GM12872 (cell line): ENCODE results near the gene RPTN.

Source experiments
- TF ChIP-seq, protein P1 (sequence below): IDR thresholded peaks from 3 replicates; pipeline ENCODE4 v1.5.1; 2011; ENCODE audit warnings: low read depth, mild to moderate bottlenecking, low read length, moderate library complexity; ENCODE audit not compliant: insufficient read depth

RPTN gene

DNA sequence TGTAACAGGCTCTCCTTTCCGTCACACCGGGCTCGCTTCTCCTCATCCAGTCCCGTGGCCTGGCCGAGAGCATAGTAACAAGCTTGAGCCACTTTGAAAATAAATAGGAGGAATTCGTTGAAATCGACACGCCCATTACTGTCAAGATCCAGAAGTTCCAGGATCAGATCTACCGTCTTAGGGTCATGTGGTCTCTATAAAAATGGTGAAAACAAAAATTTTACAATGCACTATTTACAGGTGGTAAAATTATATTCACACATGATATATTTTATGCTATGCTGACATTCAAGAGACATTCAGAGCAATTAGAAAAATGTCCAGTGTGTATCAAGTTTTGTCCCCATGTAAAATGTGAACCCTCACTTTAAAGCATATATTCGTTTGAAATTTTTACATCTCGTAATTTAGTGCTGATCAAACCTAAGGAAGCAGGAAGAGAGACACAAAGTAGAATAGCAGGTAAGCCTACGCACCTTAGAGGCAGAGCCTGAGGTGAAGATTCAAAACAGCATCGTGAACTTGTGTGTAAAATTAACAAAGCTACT is 46.1 kb downstream of the RPTN start:
- TF ChIP-seq, protein P1, sequence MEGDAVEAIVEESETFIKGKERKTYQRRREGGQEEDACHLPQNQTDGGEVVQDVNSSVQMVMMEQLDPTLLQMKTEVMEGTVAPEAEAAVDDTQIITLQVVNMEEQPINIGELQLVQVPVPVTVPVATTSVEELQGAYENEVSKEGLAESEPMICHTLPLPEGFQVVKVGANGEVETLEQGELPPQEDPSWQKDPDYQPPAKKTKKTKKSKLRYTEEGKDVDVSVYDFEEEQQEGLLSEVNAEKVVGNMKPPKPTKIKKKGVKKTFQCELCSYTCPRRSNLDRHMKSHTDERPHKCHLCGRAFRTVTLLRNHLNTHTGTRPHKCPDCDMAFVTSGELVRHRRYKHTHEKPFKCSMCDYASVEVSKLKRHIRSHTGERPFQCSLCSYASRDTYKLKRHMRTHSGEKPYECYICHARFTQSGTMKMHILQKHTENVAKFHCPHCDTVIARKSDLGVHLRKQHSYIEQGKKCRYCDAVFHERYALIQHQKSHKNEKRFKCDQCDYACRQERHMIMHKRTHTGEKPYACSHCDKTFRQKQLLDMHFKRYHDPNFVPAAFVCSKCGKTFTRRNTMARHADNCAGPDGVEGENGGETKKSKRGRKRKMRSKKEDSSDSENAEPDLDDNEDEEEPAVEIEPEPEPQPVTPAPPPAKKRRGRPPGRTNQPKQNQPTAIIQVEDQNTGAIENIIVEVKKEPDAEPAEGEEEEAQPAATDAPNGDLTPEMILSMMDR: no peak

DNA sequence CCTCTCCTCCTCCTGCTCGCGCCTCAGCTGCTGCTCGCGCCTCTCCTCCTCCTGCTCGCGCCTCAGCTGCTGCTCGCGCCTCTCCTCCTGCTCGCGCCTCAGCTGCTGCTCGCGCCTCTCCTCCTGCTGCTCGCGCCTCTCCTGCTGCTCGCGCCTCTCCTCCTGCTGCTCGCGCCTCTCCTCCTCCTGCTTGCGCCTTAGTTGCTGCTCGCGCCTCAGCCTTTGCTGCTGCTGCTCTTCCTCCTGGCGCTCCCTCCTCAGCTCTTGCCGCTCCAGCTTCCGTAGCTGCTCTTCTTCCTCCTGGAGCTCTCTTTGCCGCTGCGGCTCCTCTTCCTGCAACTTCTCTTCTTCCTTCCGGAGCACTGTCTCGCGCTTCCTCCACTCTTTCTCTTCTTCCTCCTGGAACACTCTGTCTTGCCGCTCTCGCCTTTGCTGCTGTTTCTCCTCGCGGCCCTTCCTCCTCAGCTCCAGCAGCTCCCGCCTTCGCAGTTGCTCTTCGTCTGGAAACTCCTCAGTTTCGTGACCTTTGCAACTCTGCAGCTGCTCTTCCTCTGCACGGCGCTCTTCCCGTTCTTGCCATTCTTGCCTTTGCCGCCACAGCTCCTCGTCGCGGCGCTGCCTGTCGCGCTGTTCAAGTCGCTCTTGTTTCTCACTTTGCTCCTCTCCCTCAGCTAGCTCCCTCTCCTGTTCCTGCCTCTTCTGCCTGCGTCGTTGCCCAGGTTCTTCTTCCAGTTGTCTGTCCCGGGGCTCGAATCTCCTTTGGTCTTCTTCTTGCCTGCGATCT is 46.7 kb downstream of the RPTN start:
- TF ChIP-seq, protein P1: no peak

DNA sequence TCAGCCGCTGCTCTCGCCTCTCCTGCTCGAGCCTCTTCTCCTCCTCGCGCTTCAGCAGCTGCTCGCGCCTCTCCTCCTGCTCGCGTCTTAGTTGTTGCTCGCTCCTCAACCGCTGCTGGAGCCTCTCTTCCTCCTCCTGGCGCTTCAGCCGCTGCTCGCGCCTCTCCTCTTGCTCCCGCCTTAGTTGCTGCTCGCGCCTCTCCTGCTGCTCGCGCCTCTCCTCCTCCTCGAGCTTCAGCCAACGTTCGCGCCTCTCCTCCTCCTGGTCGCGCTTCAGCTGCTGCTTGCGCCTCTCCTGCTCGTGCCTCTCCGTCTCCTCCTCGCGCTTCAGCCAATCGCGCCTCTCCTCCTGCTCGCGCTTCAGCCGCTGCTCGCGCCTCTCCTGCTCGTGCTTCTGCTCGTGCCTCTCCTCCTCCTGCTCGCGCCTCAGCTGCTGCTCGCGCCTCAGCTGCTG is 47.5 kb downstream of the RPTN start:
- TF ChIP-seq, protein P1: no peak

DNA sequence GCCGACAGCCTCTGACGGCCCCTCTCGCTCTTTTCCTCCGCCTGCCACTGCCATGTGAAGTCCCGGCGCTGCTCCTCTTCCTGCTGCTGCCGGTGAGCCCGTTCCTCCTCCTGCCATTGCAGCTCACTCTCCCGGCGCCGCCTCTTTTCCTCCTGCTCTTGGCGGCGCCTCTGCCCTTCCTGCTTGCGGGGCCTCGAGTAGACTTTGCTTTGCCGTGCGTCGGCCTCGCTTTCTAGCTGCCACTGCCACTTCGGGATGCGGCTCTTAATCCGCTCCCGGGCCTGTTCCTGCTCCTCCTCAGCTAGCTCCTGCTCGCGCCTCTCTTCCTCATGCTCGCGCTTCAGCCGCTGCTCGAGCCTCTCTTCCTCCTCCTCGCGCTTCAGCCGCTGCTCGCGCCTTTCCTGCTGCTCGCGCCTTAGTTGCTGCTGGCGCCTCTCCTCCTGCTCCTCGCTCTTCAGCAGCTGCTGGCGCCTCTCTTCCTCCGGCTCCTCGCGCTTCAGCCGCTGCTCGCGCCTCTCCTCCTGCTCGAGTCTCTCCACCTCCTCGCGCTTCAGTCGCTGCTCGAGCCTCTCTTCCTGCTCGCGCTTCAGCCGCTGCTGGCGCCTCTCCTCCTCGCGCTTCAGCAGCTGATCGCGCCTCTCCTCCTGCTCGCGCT is 48.0 kb downstream of the RPTN start:
- TF ChIP-seq, protein P1: no peak

DNA sequence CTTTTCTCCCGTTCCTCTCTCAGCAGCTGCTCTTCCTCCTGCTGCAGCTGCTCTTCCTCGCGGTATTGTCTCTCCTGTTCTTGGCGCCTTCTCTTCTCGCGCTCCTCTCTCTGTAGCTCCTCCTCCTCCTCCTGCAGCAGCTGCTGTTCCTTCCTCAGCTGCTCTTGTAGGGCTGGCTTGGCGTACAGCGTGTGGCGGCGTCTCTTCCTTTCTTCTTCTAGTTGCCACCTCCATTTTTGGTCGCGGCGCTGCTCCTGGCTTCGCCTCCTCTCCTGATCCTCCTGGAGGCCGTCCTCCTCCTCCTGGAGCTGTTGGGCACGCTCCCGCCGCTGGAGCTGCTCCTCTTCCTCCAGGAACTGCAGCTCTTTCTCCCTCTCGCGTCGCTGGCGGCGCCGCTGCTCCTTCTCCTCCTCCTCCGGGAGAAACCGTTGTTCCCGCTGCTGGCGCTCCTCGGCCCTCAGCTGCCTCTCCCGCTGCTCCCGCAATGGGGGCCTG is 48.6 kb downstream of the RPTN start:
- TF ChIP-seq, protein P1: no peak

DNA sequence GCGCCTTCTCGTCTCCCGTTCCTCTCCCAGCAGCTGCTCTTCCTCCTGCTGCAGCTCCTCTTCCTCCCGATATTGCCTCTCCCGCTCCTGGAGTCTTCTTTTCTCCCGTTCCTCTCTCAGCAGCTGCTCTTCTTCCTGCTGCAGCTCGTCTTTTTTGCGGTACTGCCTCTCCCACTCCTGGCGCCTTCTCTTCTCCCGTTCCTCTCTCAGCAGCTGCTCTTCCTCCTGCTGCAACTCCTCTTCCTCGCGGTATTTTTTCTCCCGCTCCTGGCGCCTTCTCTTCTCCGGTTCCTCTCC is 49.1 kb downstream of the RPTN start:
- TF ChIP-seq, protein P1: no peak

DNA sequence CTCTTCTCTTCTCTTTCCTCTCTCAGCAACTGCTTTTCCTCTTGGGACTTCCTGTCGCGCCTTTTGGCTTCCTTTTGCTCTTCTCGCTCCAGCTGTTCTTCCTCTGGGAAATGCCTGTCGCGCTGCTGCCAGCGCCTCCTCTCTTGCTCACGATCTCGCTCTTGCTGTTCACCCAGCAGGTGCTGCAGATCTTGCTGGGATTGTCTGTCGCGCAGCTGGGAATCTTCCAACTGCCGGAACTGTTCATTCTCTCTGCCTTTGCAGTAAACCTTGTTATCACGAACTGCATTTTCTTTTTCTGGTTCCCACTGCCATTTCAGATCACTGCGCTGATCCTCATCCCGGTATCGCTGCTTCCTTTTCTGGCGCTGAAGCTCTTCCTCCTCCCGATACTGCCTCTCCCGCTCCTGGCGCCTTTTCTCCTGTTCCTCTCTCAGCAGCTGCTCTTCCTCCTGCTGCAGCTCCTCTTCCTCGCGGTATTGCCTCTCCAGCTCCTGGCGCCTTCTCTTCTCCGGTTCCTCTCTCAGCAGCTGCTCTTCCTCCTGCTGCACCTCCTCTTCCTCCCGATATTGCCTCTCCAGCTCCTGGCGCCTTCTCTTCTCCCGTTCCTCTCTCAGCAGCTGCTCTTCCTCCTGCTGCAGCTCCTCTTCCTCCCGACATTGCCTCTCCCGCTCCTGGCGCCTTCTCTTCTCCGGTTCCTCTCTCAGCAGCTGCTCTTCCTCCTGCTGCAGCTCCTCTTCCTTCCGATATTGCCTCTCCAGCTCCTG is 49.6 kb downstream of the RPTN start:
- TF ChIP-seq, protein P1: no peak
